SK-N-SH treated with all-trans-retinoic acid at 6 μM for 48 hours (cell line): Measurements from ENCODE around the gene ATRNL1.

ENCODE experiments used
- ATAC-seq: fragments of 200-7000 bp; cut with Tn5 transposase; 3 replicates; pipeline ENCODE4 v1.9.1; 2020; ENCODE audit warnings: mild to moderate bottlenecking, moderate library complexity
- ARNTL ChIP-seq: fragments of 450-650 bp; formaldehyde crosslinking; IDR thresholded peaks from 2 replicates; pipeline ENCODE4 v1.5.0; 2020; ENCODE audit warnings: low read depth, mild to moderate bottlenecking, moderate library complexity, borderline replicate concordance
- BACH2 ChIP-seq: fragments of 250-450 bp; sonication (Bioruptor Pico); IDR thresholded peaks from 2 replicates; pipeline ENCODE4 v1.9.0; 2021; ENCODE audit warnings: mild to moderate bottlenecking, borderline replicate concordance
- CREB5 ChIP-seq: fragments of 250-450 bp; sonication (Bioruptor Pico); IDR thresholded peaks from 2 replicates; pipeline ENCODE4 v1.5.1; 2020; ENCODE audit warnings: low read depth, mild to moderate bottlenecking, moderate library complexity
- CSDC2 ChIP-seq: fragments of 250-450 bp; sonication (Bioruptor Pico); IDR thresholded peaks from 2 replicates; pipeline ENCODE4 v1.5.0; 2020; ENCODE audit warnings: mild to moderate bottlenecking, moderate library complexity
- CSRNP3 ChIP-seq: fragments of 250-450 bp; sonication (Bioruptor Pico); IDR thresholded peaks from 2 replicates; pipeline ENCODE4 v1.5.1; 2021; ENCODE audit warnings: mild to moderate bottlenecking, moderate library complexity
- ESRRG ChIP-seq: fragments of 250-450 bp; sonication (Bioruptor Pico); IDR thresholded peaks from 2 replicates; pipeline ENCODE4 v1.6.1; 2021; ENCODE audit warnings: mild to moderate bottlenecking
- GLIS3 ChIP-seq: fragments of 250-450 bp; sonication (Bioruptor Pico); IDR thresholded peaks from 2 replicates; pipeline ENCODE4 v1.5.0; 2020; ENCODE audit warnings: mild to moderate bottlenecking, moderate library complexity
- ISL1 ChIP-seq: fragments of 250-450 bp; sonication (Bioruptor Pico); IDR thresholded peaks from 2 replicates; pipeline ENCODE4 v2.1.2; 2022; ENCODE audit warnings: mild to moderate bottlenecking, moderate library complexity
- OSR1 ChIP-seq: fragments of 250-450 bp; sonication (Bioruptor Pico); IDR thresholded peaks from 2 replicates; pipeline ENCODE4 v1.8.0; 2022; ENCODE audit warnings: moderate library complexity, mild to moderate bottlenecking, inconsistent platforms
- PATZ1 ChIP-seq: fragments of 250-450 bp; sonication (Bioruptor Pico); IDR thresholded peaks from 2 replicates; pipeline ENCODE4 v1.8.0; 2020; ENCODE audit warnings: mild to moderate bottlenecking, moderate library complexity, borderline replicate concordance
- POU6F1 ChIP-seq: fragments of 250-450 bp; sonication (Bioruptor Pico); IDR thresholded peaks from 2 replicates; pipeline ENCODE4 v1.8.0; 2021; ENCODE audit warnings: low read depth, mild to moderate bottlenecking, moderate library complexity, borderline replicate concordance
- PPARA ChIP-seq: fragments of 250-450 bp; sonication (Bioruptor Pico); IDR thresholded peaks from 2 replicates; pipeline ENCODE4 v1.5.0; 2020; ENCODE audit warnings: mild to moderate bottlenecking, borderline replicate concordance
- RARB ChIP-seq: fragments of 250-450 bp; sonication (Bioruptor Pico); IDR thresholded peaks from 2 replicates; pipeline ENCODE4 v1.8.0; 2021; ENCODE audit warnings: mild to moderate bottlenecking, moderate library complexity
- SNAI2 ChIP-seq: fragments of 250-450 bp; sonication (Bioruptor Pico); IDR thresholded peaks from 2 replicates; pipeline ENCODE4 v1.5.0; 2020; ENCODE audit warnings: mild to moderate bottlenecking, moderate library complexity
- TCF4 ChIP-seq: fragments of 250-450 bp; sonication (Bioruptor Pico); IDR thresholded peaks from 2 replicates; pipeline ENCODE4 v1.8.0; 2021; ENCODE audit warnings: mild to moderate bottlenecking, moderate library complexity, borderline replicate concordance
- TOX ChIP-seq: fragments of 250-450 bp; sonication (Bioruptor Pico); IDR thresholded peaks from 2 replicates; pipeline ENCODE4 v1.8.0; 2021; ENCODE audit warnings: mild to moderate bottlenecking, moderate library complexity, borderline replicate concordance
- TSHZ2 ChIP-seq: fragments of 250-450 bp; sonication (Bioruptor Pico); IDR thresholded peaks from 2 replicates; pipeline ENCODE4 v1.5.0; 2020; ENCODE audit warnings: mild to moderate bottlenecking, moderate library complexity
- ZC3H10 ChIP-seq: fragments of 250-450 bp; sonication (Bioruptor Pico); IDR thresholded peaks from 2 replicates; pipeline ENCODE4 v1.5.1; 2021; ENCODE audit warnings: mild to moderate bottlenecking, moderate library complexity
- ZFP3 ChIP-seq: fragments of 250-450 bp; sonication (Bioruptor Pico); IDR thresholded peaks from 2 replicates; pipeline ENCODE4 v1.5.0; 2020; ENCODE audit warnings: mild to moderate bottlenecking, moderate library complexity
- ZFP30 ChIP-seq: fragments of 450-650 bp; formaldehyde crosslinking; IDR thresholded peaks from 2 replicates; pipeline ENCODE4 v1.5.0; 2022; ENCODE audit warnings: mild to moderate bottlenecking, moderate library complexity
- ZNF70 ChIP-seq: fragments of 450-650 bp; formaldehyde crosslinking; IDR thresholded peaks from 2 replicates; pipeline ENCODE4 v1.5.0; 2020; ENCODE audit warnings: mild to moderate bottlenecking, moderate library complexity
- ZNF8 ChIP-seq: fragments of 450-650 bp; formaldehyde crosslinking; IDR thresholded peaks from 2 replicates; pipeline ENCODE4 v1.5.0; 2020; ENCODE audit warnings: mild to moderate bottlenecking, moderate library complexity

The ATRNL1 gene

GRCh38 chr10:115278294-115278693 lies 185.1 kb downstream of the ATRNL1 start:
- ATAC-seq: no peak
- no peak for TF ChIP-seq RARB (CRISPR knock-in tag)
- TF ChIP-seq SNAI2 (CRISPR knock-in tag): no peak
- no peak for TF ChIP-seq TOX (CRISPR knock-in tag)
- no peak for TF ChIP-seq CSDC2 (CRISPR knock-in tag)
- no peak for TF ChIP-seq CSRNP3 (CRISPR knock-in tag)
- no peak for TF ChIP-seq PPARA (CRISPR knock-in tag)
- TF ChIP-seq ZNF70 (CRISPR knock-in tag): no peak
- TF ChIP-seq TSHZ2 (CRISPR knock-in tag): no peak
- TF ChIP-seq OSR1: no peak
- no peak for TF ChIP-seq ZC3H10

- ATAC-seq: no peak
- TF ChIP-seq ZC3H10: no peak
- no peak for TF ChIP-seq TCF4 (CRISPR knock-in tag)
- TF ChIP-seq ZFP30 (CRISPR knock-in tag): no peak
- no peak for TF ChIP-seq GLIS3 (CRISPR knock-in tag)
- no peak for TF ChIP-seq ARNTL (CRISPR knock-in tag)
- TF ChIP-seq ZFP3 (CRISPR knock-in tag): no peak
- no peak for TF ChIP-seq TOX (CRISPR knock-in tag)
- no peak for TF ChIP-seq ZNF70 (CRISPR knock-in tag)
- no peak for TF ChIP-seq ISL1 (CRISPR knock-in tag)
- no peak for TF ChIP-seq ZNF8
- TF ChIP-seq SNAI2 (CRISPR knock-in tag): no peak
- TF ChIP-seq PPARA (CRISPR knock-in tag): no peak
- TF ChIP-seq CSDC2 (CRISPR knock-in tag): no peak
- no peak for TF ChIP-seq ESRRG (CRISPR knock-in tag)
- no peak for TF ChIP-seq RARB (CRISPR knock-in tag)
- TF ChIP-seq PATZ1 (CRISPR knock-in tag): no peak
- no peak for TF ChIP-seq OSR1
- no peak for TF ChIP-seq POU6F1 (CRISPR knock-in tag)
Measured at GRCh38 chr10:115295213-115295805, 202.1 kb downstream of the ATRNL1 start.

- ATAC-seq: no peak
- TF ChIP-seq ISL1 (CRISPR knock-in tag): no peak
- TF ChIP-seq ZFP30 (CRISPR knock-in tag): no peak
- no peak for TF ChIP-seq CSRNP3 (CRISPR knock-in tag)
- no peak for TF ChIP-seq SNAI2 (CRISPR knock-in tag)
- TF ChIP-seq ZFP3 (CRISPR knock-in tag): no peak
- no peak for TF ChIP-seq TSHZ2 (CRISPR knock-in tag)
- TF ChIP-seq BACH2 (CRISPR knock-in tag): no peak
- TF ChIP-seq CSDC2 (CRISPR knock-in tag): no peak
- TF ChIP-seq OSR1: no peak
- TF ChIP-seq CREB5 (CRISPR knock-in tag): no peak
- no peak for TF ChIP-seq ZNF8
Measured at GRCh38 chr10:115300080-115300479, 206.9 kb downstream of the ATRNL1 start.
